ENCODE results near the gene MT1E.
"Not testable (repeated sequence)": the region's sequence is repeated elsewhere in the genome, so short reads cannot be mapped to it uniquely, and the experiment has no call there.

The MT1E gene

DNA sequence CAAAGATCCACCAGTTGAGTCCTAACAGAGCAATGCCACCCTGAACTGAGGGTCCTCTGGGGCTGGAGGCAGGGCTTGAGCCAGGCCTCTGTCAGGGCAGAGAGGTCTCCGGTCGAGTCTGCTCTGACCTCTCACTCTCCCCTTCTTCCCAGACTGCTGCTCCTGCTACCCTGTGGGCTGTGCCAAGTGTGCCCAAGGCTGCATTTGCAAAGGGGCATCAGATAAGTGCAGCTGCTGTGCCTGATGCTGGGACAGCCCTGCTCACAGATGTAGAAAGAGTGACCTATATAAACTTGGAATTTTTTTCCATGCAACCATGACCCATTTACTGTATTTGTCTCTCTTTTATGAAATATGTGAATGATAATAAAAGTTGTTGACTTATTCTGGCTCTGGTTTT, 23.7 kb downstream of the MT1E start:
- no peak for DNase-seq

DNA sequence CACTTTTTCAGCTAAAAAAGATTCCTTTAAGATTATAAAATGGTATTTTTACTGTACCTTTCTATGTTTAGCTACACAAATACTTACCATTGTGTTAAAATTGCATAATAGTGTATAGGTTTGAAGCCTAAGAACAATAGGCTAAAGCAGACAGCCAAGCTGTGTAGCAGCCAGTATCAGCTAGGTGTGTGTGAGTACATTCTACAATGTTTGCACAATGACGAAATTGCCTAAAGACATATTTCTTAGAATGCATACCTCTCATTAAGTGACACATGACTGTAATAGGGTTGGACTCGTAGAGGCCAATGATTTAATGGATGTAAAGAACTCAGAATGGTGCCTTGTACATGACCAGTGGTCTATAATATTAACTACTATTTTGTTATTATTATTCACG, 24.2 kb downstream of the MT1E start:
- DNase-seq, result no peak

GRCh38 chr16:56651586-56651985, 26.0 kb downstream of the MT1E start, which contains the start of gene MT1B:
MT1B (plus strand) TSS chr16:56651886; CDS start chr16:56651954, 68 bp downstream.
- DNase-seq, result no peak

DNA sequence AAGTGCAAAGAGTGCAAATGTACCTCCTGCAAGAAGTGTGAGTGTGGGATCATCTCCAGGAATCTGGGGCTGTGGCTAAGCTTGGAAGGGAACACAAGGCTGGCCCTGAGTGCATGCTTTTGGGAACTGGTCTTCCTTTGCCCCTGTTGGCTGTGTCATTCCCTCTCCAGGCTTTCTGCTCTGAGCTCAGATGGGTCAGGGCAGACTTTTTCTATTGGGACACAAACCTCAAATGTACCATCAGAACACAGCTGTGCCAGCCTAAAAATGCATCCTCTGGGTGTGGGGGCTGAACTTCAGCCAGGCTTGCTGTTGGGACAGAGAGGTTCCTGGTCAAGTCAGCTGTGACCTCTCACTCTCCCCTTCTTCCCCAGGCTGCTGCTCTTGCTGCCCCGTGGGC, 27.0 kb downstream of the MT1E start:
- no peak for DNase-seq

DNA sequence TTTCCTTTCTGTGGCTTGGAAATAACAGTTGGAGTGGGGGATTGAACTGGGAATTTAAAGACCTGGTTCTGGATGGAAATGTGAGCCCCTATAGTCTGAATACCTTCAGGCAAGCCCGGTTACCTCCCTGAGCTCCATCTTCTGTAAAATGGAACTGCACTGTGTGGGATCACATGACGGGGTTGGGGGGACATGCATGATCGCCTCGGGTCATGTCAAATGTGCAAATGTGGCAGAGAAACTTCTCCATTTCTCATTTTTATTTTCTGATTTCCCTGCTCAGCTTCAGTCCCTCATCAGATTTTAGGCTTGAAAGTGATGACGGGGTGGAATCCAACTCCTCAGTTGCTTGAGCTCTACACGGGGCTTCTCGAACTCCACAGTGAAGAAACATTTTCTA, 27.6 kb downstream of the MT1E start:
- no peak for DNase-seq

- peak; percentile 84 for DNase-seq
Measured at GRCh38 chr16:56657555-56658326, 32.2 kb downstream of the MT1E start, which contains the start of gene MT1F. MT1F (plus strand) TSS chr16:56657959; CDS start chr16:56658059, 100 bp downstream.

DNA sequence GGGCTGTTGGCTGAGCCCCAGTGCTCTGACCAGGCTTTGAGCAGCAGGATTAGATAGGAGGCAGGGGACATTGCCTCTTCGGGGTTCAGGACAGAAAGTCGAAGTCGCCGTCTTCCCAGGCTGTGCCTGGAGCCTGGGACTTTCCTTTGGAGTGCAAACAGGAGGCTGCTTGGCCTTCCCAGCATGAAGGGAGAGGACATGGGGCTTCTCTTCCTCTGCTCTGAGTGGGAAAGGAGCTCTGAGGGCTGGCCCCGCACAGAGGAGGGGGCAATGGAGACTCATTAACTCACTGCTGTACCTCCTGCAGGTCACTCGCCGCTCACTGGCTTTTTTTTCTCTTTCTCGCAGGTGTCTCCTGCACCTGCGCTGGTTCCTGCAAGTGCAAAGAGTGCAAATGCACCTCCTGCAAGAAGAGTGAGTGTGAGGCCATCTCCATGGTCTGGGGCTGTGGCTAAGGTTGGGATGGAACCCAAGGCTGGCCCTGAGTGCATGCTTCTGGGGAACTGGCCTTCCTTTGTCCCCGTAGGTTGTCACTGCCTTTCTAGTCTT, 32.8 kb downstream of the MT1E start:
- no peak for DNase-seq

- peak; percentile 24 for DNase-seq
Measured at GRCh38 chr16:56662357-56663354, 37.1 kb downstream of the MT1E start.

GRCh38 chr16:56664506-56664905, 38.9 kb downstream of the MT1E start:
- no peak for DNase-seq

DNA sequence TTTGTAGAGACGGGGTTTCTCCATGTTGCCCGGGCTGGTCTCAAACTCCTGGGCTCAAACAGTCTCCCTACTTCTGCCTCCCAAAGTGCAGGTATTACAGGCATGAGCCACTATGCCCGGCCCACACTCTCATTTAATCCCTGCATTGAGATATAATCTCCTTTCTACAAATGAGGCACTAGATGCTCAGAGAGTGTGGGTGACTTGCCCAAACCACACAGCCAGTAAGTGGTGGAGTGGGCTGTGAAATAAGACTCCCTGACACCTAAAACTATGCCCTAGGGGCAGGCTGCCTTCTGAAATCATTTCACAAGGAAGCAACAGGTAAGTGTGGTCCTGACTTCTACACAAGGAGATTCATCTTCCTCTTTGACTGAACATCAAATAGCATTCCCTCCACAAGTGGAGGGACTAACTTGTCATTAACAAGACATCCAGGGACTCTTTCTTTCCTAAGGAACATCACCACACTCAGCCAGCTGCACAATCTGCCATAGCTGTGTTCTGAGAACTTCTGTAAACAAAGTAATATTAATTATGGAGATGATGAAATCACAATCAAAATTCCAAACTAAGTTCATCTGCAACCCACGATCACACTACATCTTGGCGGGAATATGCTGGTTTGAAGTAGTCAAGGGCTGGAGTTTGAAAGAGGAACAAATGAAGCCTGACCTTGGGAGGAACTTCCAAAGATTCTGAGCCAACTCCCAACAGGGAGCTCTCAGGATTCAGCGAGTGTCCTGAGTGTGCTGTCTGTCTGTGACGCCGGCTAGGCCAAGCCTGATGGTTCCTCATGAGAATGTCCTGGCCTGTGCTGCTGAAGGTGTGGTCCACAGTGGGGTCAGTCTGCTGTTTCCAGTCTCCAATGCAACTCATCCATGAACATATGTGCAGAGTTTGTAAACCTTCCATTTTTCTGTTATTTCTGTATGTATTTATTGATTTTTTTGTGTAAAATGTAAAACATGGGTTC, 40.0 kb downstream of the MT1E start:
- not testable (repeated sequence) for DNase-seq

DNA sequence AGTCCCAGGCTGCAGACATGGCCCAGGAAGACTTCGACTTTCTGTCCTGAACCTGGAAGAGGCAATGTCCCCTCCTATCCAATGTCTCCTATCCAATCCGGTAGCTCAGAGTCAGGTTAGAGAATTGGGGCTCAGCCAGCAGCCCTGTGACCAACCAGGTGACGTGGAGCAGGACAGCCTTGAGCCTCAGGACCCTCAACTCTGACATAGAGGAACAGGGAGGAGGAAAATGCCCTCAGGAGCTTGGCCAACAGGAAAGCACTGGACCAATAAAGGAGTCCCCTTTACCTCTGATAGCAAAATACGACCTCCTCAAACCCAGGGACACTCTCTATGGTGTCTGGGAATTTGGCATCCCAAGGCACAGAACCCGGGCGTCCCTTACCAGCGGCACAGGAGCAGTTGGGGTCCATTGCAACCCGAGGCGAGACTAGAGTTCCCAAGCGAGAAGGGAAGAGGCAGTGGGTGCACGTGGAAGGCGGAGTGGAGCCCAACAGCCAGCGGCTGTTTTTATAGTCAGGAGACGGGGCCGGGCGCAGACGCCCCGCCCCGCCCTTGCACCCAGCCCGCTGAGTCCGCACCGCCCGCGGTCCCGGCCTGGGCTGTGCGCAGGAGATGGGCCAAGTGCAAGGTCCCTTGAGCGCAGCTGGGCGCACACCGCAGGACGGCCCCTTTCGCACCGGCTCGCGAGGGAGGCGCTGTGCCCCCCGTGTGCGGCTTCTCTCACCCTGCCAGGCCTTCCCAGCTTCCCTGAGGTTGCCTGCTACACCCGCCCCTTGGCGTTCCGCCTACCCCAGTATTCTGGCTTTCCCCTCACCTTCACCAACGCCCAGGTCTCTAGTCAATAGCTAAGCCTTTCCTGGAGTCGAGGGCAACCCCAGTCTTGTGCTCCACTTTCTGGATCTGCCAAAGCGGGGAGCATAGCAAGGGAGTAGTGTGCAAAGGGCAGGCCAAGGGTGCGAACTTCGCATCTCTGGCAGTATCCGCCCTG, 42.3 kb downstream of the MT1E start, which contains the start of gene MT1G:
Gene MT1G (minus strand): TSS at position 485 of the 991 bp plus-strand sequence. CDS start 72 bp downstream, at position 413.
- no peak for DNase-seq

- no peak for DNase-seq
Measured at GRCh38 chr16:56669005-56669839, 43.6 kb downstream of the MT1E start, which contains the start of gene MT1H. MT1H (plus strand) TSS chr16:56669814; CDS start chr16:56669885, 71 bp downstream.

DNA sequence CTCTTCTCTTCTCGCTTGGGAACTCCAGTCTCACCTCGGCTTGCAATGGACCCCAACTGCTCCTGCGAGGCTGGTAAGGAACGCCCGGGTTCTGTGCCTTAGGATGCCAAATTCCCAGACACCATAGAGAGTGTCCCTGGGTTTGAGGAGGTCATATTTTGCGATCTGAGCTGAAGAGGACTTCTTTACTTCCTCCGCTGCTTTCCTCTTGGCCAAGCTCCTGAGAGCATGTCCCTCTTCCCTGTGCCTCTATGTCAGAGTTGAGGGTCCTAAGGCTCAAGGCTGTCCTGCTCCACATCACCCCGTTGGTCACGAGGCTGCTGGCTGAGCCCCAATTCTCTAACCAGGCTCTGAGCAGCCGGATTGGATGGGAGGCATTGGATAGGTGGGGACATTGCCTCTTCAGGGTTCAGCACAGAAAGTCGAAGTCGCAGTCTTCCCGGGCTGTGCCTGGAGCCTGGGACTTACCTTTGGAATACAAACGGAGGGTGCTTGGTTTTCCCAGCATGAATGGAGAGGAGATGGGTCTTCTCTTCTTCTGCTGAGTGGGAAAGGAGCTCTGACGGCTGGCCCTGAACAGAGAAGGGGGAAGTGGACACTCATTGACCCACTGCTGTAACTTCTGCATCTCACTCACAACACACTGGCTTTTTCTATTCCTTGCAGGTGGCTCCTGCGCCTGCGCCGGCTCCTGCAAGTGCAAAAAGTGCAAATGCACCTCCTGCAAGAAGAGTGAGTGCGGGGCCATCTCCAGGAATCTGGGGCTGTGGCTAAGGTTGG, 44.4 kb downstream of the MT1E start:
- no peak for DNase-seq

- no peak for DNase-seq
Measured at GRCh38 chr16:56670620-56670934, 45.0 kb downstream of the MT1E start.

DNA sequence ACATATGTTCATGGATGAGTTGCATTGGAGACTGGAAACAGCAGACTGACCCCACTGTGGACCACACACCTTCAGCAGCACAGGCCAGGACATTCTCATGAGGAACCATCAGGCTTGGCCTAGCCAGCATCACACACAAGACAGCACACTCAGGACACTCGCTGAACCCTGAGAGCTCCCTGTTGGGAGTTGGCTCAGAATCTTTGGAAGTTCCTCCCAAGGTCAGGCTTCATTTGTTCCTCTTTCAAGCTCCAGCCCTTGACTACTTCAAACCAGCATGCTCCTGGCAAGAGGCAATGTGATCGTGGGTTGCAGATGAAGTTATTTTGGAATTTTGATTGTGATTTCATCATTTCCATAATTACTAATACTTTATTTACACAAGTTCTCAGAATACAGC, 46.1 kb downstream of the MT1E start:
- DNase-seq, result not testable (repeated sequence)

GRCh38 chr16:56672171-56672570, 46.6 kb downstream of the MT1E start:
- not testable (repeated sequence) for DNase-seq

- DNase-seq, result no peak
Measured at GRCh38 chr16:56672761-56673536, 47.4 kb downstream of the MT1E start.

DNA sequence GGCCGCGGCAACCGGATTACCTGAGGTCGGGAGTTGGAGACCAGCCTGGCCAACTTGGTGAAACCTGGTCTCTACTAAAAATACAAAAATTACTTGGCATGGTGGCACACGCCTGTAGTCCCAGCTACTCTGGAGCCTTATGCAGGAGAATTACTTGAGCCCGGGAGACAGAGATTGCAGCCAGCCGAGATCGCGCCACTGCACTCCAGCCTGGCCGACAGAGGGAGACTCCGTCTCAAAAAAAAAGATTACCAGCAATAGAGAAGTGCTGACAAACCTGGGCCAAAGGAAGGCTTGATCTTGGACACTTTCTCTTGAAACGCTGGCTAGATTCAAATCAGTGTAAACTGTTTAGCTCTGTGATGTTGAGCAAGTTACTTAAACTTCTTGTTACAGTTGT, 48.3 kb downstream of the MT1E start:
- DNase-seq, result no peak

All from NCI-H2227 treated with DMSO at 0.1 percent for 48 hours (cell line).